Esophagus squamous epithelium (tissue), 4 donors: Measurements from ENCODE around the gene PSMB2.

Experiments used
- CTCF ChIP-seq, 6 experiments: fragments of 450-650 bp in 4 of 6; fragments of 200-600 bp in 2 of 6; sonication (generic) in 2 of 6; IDR thresholded peaks; one replicate each; pipeline ENCODE4 v1.5.1; 2016 to 2019; ENCODE audit warnings: antibody characterized with exemption in 6 of 6, mild to moderate bottlenecking in 4 of 6, moderate library complexity in 4 of 6
- POLR2A ChIP-seq, 4 donors: fragments of 450-650 bp; IDR thresholded peaks; one replicate each; pipeline ENCODE4 v1.6.1; 2017; ENCODE audit warnings: antibody characterized with exemption in 4 of 4, mild to moderate bottlenecking in 4 of 4, moderate library complexity in 3 of 4

- TF ChIP-seq POLR2A (IDR thresholded peaks at IDR 0.05) (no peak), CTCF (IDR thresholded peaks at IDR 0.05) (no peak)
Measured at GRCh38 chr1:35650416-35650815, 9.1 kb upstream of the PSMB2 start.
